Measurements from ENCODE around the gene BUD23. TPM values are rescaled to one million over a fixed set of nuclear protein-coding genes. Genes with fewer than 3 reads are reported as not detected.

Gene BUD23
- total and polyA plus RNA-seq, 9 of the 15 experiments (the other 6 are each of a cell fraction or from before 2014, with no cell fraction given) = 79.5 to 270 (median 150) TPM

DNA sequence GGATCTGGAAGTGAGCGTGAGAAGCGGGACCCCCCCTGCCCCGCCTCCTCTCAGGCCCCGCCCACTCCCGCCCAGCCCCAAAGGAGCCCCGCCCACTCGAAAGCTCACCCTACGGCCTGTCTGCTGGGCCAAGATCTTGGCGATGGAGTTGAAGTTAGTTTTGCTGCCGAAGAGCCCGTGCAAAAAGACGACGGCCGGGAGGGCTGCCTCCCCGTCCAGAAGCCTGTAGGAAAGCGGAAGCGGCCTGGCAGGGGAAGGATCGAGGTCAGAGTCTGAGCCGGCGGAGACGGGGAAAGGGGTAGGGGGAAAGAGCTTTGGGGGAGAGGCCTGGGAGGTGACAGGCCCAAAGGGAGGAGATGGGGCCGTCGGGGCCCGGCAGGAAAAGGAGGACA lies 54.8 kb downstream of the BUD23 start (continued):
- no peak for TF ChIP-seq ZNF197 (CRISPR knock-in tag; IDR thresholded peaks at IDR 0.05; ENCODE audit: low read depth)
- no peak for TF ChIP-seq PHTF2 (CRISPR knock-in tag; IDR thresholded peaks at IDR 0.05)
- peak in 1 of 2 experiments; percentile 82; a peak in 1 of 4 replicates for TF ChIP-seq HDAC1 (IDR thresholded peaks at IDR 0.05)
- no peak for TF ChIP-seq ZNF23 (CRISPR knock-in tag; IDR thresholded peaks at IDR 0.05)
- TF ChIP-seq ZNF57 (CRISPR knock-in tag; IDR thresholded peaks at IDR 0.05) = no peak
- no peak for TF ChIP-seq RBM17 (IDR thresholded peaks at IDR 0.05; ENCODE audit: borderline replicate concordance, low read depth, low read length)
- TF ChIP-seq SAFB2 (IDR thresholded peaks at IDR 0.05; ENCODE audit: borderline replicate concordance, low read depth, low read length, severe bottlenecking) = no peak
- TF ChIP-seq, protein P1, sequence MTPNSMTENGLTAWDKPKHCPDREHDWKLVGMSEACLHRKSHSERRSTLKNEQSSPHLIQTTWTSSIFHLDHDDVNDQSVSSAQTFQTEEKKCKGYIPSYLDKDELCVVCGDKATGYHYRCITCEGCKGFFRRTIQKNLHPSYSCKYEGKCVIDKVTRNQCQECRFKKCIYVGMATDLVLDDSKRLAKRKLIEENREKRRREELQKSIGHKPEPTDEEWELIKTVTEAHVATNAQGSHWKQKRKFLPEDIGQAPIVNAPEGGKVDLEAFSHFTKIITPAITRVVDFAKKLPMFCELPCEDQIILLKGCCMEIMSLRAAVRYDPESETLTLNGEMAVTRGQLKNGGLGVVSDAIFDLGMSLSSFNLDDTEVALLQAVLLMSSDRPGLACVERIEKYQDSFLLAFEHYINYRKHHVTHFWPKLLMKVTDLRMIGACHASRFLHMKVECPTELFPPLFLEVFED (CRISPR knock-in tag; conservative IDR thresholded peaks at IDR 0.05) = no peak
- no peak for TF ChIP-seq U2AF1 (optimal IDR thresholded peaks at IDR 0.05; ENCODE audit: low read depth, low read length)
- TF ChIP-seq, protein P2, sequence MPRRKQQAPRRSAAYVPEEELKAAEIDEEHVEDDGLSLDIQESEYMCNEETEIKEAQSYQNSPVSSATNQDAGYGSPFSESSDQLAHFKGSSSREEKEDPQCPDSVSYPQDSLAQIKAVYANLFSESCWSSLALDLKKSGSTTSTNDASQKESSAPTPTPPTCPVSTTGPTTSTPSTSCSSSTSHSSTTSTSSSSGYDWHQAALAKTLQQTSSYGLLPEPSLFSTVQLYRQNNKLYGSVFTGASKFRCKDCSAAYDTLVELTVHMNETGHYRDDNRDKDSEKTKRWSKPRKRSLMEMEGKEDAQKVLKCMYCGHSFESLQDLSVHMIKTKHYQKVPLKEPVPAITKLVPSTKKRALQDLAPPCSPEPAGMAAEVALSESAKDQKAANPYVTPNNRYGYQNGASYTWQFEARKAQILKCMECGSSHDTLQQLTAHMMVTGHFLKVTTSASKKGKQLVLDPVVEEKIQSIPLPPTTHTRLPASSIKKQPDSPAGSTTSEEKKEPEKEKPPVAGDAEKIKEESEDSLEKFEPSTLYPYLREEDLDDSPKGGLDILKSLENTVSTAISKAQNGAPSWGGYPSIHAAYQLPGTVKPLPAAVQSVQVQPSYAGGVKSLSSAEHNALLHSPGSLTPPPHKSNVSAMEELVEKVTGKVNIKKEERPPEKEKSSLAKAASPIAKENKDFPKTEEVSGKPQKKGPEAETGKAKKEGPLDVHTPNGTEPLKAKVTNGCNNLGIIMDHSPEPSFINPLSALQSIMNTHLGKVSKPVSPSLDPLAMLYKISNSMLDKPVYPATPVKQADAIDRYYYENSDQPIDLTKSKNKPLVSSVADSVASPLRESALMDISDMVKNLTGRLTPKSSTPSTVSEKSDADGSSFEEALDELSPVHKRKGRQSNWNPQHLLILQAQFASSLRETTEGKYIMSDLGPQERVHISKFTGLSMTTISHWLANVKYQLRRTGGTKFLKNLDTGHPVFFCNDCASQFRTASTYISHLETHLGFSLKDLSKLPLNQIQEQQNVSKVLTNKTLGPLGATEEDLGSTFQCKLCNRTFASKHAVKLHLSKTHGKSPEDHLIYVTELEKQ (CRISPR knock-in tag; IDR thresholded peaks at IDR 0.05) = no peak
- TF ChIP-seq ZNF253 (CRISPR knock-in tag; conservative IDR thresholded peaks at IDR 0.05) = no peak
- no peak for TF ChIP-seq FOXJ3 (CRISPR knock-in tag; IDR thresholded peaks at IDR 0.05)
- TF ChIP-seq, protein P3, sequence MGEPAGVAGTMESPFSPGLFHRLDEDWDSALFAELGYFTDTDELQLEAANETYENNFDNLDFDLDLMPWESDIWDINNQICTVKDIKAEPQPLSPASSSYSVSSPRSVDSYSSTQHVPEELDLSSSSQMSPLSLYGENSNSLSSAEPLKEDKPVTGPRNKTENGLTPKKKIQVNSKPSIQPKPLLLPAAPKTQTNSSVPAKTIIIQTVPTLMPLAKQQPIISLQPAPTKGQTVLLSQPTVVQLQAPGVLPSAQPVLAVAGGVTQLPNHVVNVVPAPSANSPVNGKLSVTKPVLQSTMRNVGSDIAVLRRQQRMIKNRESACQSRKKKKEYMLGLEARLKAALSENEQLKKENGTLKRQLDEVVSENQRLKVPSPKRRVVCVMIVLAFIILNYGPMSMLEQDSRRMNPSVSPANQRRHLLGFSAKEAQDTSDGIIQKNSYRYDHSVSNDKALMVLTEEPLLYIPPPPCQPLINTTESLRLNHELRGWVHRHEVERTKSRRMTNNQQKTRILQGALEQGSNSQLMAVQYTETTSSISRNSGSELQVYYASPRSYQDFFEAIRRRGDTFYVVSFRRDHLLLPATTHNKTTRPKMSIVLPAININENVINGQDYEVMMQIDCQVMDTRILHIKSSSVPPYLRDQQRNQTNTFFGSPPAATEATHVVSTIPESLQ (CRISPR knock-in tag; IDR thresholded peaks at IDR 0.05) = no peak
